AG09309 (cell line): Measurements from ENCODE around the gene RPN1.

Experiments
- DNase-seq: peaks from one replicate; pipeline ENCODE4 v3.0.0-alpha.2; 2010; ENCODE audit warnings: low read depth
- H3K4me3 ChIP-seq: 2 replicates; pipeline ENCODE4 v1.5.1; 2011; ENCODE audit warnings: mild to moderate bottlenecking, low read depth, low read length, moderate library complexity; ENCODE audit not compliant: control insufficient read depth
- CTCF ChIP-seq: IDR thresholded peaks from 2 replicates; pipeline ENCODE4 v1.5.1; 2011; ENCODE audit warnings: mild to moderate bottlenecking, low read depth, low read length, inconsistent platforms; ENCODE audit not compliant: insufficient read depth, control insufficient read depth; ENCODE audit errors: missing control alignments

The RPN1 gene

GRCh38 chr3:128579927-128580326, 70.7 kb downstream of the RPN1 start:
- no peak for TF ChIP-seq CTCF
- DNase-seq, result no peak
- no peak overlapping the region for H3K4me3 ChIP-seq

- TF ChIP-seq CTCF, result no peak
- H3K4me3 ChIP-seq, result no peak overlapping the region
- no peak for DNase-seq
Observed at GRCh38 chr3:128578346-128578745, 72.3 kb downstream of the RPN1 start.

GRCh38 chr3:128577711-128578110, 72.9 kb downstream of the RPN1 start:
- DNase-seq, result no peak
- TF ChIP-seq CTCF, result no peak
- no peak overlapping the region for H3K4me3 ChIP-seq

- TF ChIP-seq CTCF, result no peak
- H3K4me3 ChIP-seq, result no peak overlapping the region
- no peak for DNase-seq
Observed at GRCh38 chr3:128576290-128576689, 74.3 kb downstream of the RPN1 start.

GRCh38 chr3:128575777-128576176, 74.8 kb downstream of the RPN1 start:
- no peak for DNase-seq
- no peak for TF ChIP-seq CTCF
- no peak overlapping the region for H3K4me3 ChIP-seq

- no peak for DNase-seq
- H3K4me3 ChIP-seq, result no peak overlapping the region
- no peak for TF ChIP-seq CTCF
Observed at GRCh38 chr3:128573707-128574162, 76.9 kb downstream of the RPN1 start.

- DNase-seq, result no peak
- TF ChIP-seq CTCF, result no peak
- H3K4me3 ChIP-seq, result no peak overlapping the region
Observed at GRCh38 chr3:128573160-128573559, 77.5 kb downstream of the RPN1 start.
